Measurements from ENCODE around the gene DIDO1. TPM values are rescaled to one million over a fixed set of nuclear protein-coding genes. Genes with fewer than 3 reads are reported as not detected.

DIDO1 gene
- total and polyA plus RNA-seq, 2 of the 4 experiments (the other 2 are of a cell fraction) = 21.8 to 28.1 TPM

DNA sequence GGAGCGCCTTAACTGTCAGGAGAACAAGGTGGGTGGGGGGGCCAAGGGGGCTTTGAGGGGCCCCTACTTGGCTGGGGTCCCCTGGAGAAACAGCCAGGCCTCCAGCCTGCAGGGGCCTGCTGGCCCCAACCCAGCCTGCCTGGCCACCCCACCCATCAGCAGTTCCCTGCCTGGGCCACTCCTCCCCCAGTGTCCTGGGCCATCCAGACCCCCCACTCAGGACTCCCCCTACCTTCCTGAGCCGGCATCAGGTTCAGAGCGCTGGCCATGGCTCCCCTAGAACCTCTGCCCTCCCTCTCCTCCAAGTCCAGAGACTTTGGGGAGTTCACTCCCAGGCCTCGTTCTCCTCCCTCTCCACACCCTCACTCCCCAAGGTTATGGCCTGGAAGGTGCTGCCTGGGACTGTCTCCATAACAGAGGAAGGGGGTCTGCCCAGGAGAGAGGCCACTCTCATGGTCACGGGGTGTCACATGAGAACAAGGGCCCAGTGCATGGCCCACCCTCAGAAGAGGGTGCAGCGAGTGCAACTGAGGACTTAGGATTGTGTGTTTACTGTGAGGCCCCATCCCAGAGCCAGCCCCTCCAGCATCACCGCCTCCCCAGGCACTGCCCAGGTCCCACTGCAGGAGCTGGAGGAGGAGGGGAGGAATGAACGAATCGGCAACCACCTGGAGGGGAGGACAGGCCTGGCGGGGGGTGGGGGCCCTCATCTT is 32.2 kb upstream of the DIDO1 start:
- H3K9me1 ChIP-seq (ENCODE audit: insufficient read depth, low read length) = peaks cover 4% of the 10 kb centered on the region; the same call in 1 of the 2 replicates
- no peak overlapping the region for H2AFZ ChIP-seq (replicated peaks; ENCODE audit: low read length, poor library complexity)
- H3K4ac ChIP-seq (ENCODE audit: low read depth, low read length) = no peak overlapping the region
- H2BK15ac ChIP-seq (ENCODE audit: low read depth, low read length) = no peak overlapping the region
- H3K18ac ChIP-seq (ENCODE audit: low read depth, low read length) = no peak overlapping the region
- dilution Hi-C loops (cut with HindIII; ENCODE audit: low sequenced_read_pairs, unreplicated experiment) (no loop called here), in situ Hi-C loops (cut with MboI; ENCODE audit: low sequenced_read_pairs) (no loop called here), intact Hi-C loops (cut with micrococcal nuclease) (no loop called here)
- no peaks in the 10 kb centered on the region for H3K9me3 ChIP-seq (ENCODE audit: control insufficient read depth, insufficient read depth, low read length)
- peaks cover 1% of the 10 kb centered on the region; the same call in 1 of the 2 replicates for H3K36me3 ChIP-seq (ENCODE audit: control insufficient read depth, insufficient read depth, low read length)
- H2BK5ac ChIP-seq (ENCODE audit: low read depth, low read length, poor library complexity, severe bottlenecking) = no peak overlapping the region
- no peak overlapping the region for H4K8ac ChIP-seq (ENCODE audit: low read depth in 2 of 2, low read length in 2 of 2)
- no peaks in the 10 kb centered on the region; a peak in 1 of 4 replicates for H3K79me1 ChIP-seq (ENCODE audit: low read depth in 1 of 2, low read length in 2 of 2)
- H2AK5ac ChIP-seq (ENCODE audit: low read depth, low read length) = no peak overlapping the region
- POLR2A ChIA-PET (ENCODE audit: unreplicated experiment) = no interaction called here
- DNase-seq (no peak), ATAC-seq (ENCODE audit: low read depth) (no peak)
- WGBS, 2 experiments (ENCODE audit: extremely low coverage in 2 of 2, insufficient read length in 1 of 2) = 80% methylated on average over 1 of the region's 10 CpGs; no CpG with 5 or more reads in 1 of the 2 experiments
- no peak overlapping the region for H3K9ac ChIP-seq (ENCODE audit: low read depth, low read length)
- H3K27ac ChIP-seq (ENCODE audit: insufficient read depth, low read length) = no peak overlapping the region
- no peak overlapping the region for H2BK120ac ChIP-seq (ENCODE audit: low read depth, low read length)
- no peak overlapping the region for H4K5ac ChIP-seq (ENCODE audit: low read depth, low read length)
- no peak overlapping the region for H2BK20ac ChIP-seq (ENCODE audit: low read depth, low read length)
- H3K23ac ChIP-seq (ENCODE audit: low read depth, low read length) = no peak overlapping the region
- H3K4me1 ChIP-seq (ENCODE audit: control insufficient read depth, insufficient read depth, low read length) = peaks cover 10% of the 10 kb centered on the region
- H2AK9ac ChIP-seq (replicated peaks; ENCODE audit: low read depth, low read length, poor library complexity) = peak overlapping the region; percentile 28
- no peaks in the 10 kb centered on the region; the same call in 1 of the 2 replicates for H3K27me3 ChIP-seq (ENCODE audit: control insufficient read depth, insufficient read depth, low read length)
- no peak for TF ChIP-seq POLR2A (IDR thresholded peaks at IDR 0.05; ENCODE audit: low read depth, low read length)
- TF ChIP-seq SMC3 (IDR thresholded peaks at IDR 0.05; ENCODE audit: low read depth, low read length) = no peak
- no peak for TF ChIP-seq MXI1 (IDR thresholded peaks at IDR 0.05; ENCODE audit: borderline replicate concordance, low read depth, low read length)
- TF ChIP-seq CEBPB (IDR thresholded peaks at IDR 0.05; ENCODE audit: low read depth, low read length) = no peak
- no peak for TF ChIP-seq BHLHE40 (IDR thresholded peaks at IDR 0.05; ENCODE audit: low read depth, low read length)
- TF ChIP-seq MAZ (IDR thresholded peaks at IDR 0.05; ENCODE audit: borderline replicate concordance, low read depth, low read length) = no peak
- no peak for TF ChIP-seq FOS (IDR thresholded peaks at IDR 0.05; ENCODE audit: low read depth, low read length)
- no peak overlapping the region for H3K56ac ChIP-seq (ENCODE audit: extremely low read depth, insufficient read depth, low read length)
- H3K4me2 ChIP-seq (ENCODE audit: low read depth, low read length) = no peak overlapping the region
- CTCF ChIA-PET = no interaction called here
- no peak overlapping the region for H3K4me3 ChIP-seq (ENCODE audit: insufficient read depth, low read depth, low read length)
- no peak overlapping the region for H3K14ac ChIP-seq (replicated peaks; ENCODE audit: low read depth, low read length)
- H4K20me1 ChIP-seq (ENCODE audit: insufficient read depth, low read length) = no peaks in the 10 kb centered on the region
- no peak overlapping the region for H4K91ac ChIP-seq (ENCODE audit: insufficient read depth, low read depth, low read length)
- BruUV-seq (replicated peaks) = no TSS peak

Measured in IMR-90 (cell line).